HG03521 (cell line): Measurements from ENCODE around the gene POLA1.
"Not testable (repeated sequence)": the region's sequence is repeated elsewhere in the genome, so short reads cannot be mapped to it uniquely, and the experiment has no call there.

Experiments used
- ATAC-seq: cut with Tn5 transposase; IDR thresholded peaks from one replicate; pipeline ENCODE4 v1.9.1; 2021; ENCODE audit warnings: mild to moderate bottlenecking, moderate library complexity; ENCODE audit not compliant: unreplicated experiment

Gene POLA1

GRCh38 chrX:24777660-24778059 lies 83.9 kb downstream of the POLA1 start:
- peak; percentile 92 for ATAC-seq

DNA sequence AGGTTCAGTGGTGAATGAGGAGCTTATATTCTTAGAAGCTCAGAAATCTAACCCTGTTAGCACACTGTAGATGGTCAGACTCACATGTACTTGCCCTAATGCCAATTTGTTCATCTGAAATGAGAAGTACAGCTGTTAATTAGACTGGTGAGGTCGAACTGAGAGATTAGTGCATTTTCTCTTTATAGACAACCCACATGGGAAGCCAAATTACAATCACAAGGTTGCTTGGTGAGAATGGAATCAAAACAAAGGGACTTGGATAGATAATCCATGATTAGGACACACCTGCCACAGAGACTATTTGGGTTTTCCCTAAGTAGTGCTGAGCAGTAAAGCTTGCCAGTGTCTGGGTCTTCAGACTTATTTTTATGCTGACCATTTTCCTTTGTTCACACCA lies 88.3 kb downstream of the POLA1 start:
- ATAC-seq, result no peak

DNA sequence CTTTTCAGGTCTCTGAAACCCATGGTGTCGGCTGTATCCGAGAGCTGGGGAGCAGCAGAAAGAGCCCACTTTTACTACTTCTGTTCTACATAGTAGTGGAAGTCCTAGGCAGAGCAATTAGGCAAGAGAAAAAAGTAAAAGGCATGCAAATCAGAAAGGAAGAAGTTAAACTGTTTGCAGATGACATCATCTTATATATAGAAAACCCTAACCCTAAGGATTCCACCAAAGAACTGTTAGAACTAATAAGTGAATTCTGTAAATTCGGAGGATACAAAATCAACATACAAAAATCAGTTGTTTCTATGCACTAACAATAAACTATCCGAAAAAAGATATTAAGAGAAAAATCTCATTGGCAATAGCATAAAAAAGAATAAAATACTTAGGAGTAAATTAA lies 95.3 kb downstream of the POLA1 start:
- ATAC-seq, result no peak

DNA sequence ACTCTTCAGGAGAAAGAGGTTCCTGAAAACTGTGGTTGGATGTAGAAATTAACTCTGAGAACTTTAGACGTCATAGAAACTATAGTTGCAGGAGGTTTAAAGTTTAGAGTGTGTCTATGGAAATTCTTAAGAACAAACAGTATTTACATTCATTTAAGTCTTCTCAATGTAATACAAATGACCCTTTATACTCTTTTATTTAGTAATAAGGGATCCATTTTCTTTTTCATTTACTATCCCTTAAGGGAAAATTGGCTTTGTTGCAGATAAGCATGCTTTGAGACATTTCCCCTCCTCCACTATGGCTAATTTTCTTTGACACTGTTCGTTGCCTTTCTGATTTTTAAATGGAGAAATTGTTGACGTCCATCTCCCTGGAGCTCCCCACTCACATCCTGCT lies 96.4 kb downstream of the POLA1 start:
- ATAC-seq, result no peak

DNA sequence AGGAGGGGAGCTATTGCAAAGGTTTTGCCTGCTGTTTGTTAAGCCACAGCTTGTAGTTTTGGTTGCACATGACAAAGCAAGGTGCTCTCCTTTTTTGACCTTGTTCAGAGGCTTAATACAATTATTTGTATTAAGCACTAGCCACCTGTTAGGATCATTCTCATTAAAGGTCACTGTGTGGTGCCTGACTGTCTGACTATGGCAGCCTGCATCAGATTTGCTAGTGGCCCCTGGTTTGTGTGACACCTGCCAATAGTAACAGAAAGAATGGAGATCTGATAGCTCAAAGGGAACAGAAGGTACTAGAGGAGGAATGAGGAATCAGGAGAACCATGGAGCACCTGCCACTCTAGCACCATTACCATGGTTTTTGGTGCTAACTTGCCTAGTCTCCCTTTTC lies 102.5 kb downstream of the POLA1 start:
- no peak for ATAC-seq

DNA sequence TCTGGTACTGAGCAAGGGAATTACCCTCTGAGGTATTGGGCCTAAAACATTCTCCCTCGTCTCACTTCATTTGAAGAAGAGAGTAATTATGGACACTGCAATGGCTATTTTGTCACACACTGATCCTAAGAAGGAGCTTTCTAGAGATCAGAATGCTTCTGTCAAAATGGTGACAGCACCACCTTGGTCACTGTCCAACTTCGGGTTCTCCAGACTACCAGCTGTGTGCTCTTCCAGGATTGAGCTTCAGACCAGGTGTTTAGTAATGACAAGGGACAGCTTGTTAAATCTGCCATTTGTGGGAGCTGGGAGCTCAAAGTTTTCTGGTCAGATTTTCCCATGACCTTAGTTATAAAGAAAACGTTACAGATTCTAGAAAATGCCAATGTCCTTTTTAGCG lies 105.4 kb downstream of the POLA1 start:
- ATAC-seq, result no peak

- ATAC-seq, result no peak
Measured at GRCh38 chrX:24799565-24799964, 105.8 kb downstream of the POLA1 start.

GRCh38 chrX:24805201-24805600 lies 111.5 kb downstream of the POLA1 start:
- ATAC-seq, result no peak

DNA sequence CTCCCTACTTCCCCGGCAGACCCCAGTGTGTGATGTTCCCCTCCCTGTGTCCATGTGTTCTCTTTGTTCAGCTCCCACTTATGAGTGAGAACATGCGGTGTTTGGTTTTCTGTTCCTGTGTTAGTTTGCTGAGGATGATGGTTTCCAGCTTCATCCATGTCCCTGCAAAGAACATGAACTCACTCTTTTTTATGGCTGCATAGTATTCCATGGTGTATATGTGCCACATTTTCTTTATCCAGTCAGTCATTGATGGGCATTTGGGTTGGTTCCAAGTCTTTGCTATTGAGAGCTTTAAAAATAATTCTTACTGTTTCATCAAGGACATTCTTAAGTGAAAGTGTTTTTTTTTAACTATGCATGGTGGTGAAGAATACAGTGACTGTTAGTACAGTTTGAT lies 126.1 kb downstream of the POLA1 start:
- not testable (repeated sequence) for ATAC-seq

DNA sequence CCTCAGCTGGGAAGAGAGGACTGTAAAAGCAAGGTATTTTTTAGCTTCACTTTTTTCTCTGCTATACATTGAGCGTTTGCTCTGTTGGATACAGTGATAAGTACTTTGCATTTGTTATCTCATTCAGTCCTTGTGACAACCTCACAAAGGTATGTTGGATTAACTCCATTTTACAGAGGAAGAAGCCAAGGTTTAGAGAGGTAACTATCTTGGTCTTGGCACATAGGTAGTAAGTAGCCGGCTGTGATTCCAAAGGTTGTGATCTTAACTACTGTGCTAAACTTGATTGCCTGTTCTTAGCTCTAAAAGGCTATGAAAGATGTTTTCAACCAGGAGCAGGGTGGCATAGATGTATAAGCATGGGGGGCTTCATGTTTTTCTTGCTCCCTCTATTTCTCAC lies 134.4 kb downstream of the POLA1 start:
- no peak for ATAC-seq

- no peak for ATAC-seq
Measured at GRCh38 chrX:24828600-24828999, 134.9 kb downstream of the POLA1 start.

- no peak for ATAC-seq
Measured at GRCh38 chrX:24833695-24834094, 140.0 kb downstream of the POLA1 start.

DNA sequence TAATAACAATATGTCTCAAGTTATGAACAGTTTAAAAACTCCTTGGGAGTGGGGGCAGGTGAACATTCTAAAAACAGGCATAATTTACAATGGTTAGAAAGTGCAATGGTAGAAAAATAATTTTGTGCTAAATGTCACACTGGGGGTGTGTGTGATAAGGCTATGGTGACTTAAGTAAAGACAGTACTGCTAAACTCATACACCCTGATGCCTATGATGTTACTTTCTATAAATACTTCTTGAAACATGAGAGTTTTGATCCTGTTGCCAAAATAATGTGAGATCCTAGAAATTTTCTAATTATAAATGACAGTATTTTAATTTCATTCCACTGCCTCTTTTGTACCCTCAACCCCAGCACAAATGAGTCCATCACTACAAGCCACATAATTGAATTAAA lies 144.2 kb downstream of the POLA1 start:
- ATAC-seq, result no peak

DNA sequence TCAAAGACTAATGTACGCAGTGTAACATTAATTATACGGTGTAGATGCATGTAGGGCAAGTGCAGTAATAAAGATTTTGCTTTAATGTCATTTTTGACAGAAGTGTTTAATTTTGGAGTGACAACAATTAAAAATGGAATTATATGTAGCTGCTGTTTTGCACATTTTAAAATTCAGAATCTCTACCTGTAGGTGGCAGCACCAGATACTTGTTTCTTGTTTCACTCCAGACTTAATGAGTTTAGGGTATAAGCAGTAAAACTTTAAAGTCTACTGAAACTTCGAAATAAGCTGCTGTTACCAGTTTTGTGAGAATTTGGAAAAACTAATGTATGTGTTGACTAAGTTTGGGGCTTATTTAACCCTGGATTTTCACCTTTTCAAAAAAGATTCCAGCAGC lies 144.9 kb downstream of the POLA1 start:
- no peak for ATAC-seq

- ATAC-seq, result no peak
Measured at GRCh38 chrX:24839331-24839730, 145.6 kb downstream of the POLA1 start.

DNA sequence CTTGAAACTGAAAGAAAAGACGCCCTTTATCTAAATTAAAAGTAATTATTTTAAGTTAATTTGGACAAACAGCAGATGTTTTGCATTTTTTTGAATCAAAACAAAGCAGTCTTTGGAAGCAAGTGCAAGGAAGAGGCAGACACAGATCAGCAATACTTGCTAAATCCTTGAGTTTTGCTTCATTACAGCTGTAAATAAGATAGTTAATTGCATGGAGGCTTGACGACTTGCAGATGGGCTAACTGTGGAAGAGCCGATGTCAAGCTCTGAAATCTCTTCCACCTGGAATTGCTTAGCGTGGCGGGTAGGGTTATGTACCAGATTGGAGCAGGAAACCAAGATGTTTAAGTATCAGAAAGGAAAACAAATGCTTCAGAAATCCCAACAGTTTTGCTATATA lies 148.8 kb downstream of the POLA1 start:
- no peak for ATAC-seq

DNA sequence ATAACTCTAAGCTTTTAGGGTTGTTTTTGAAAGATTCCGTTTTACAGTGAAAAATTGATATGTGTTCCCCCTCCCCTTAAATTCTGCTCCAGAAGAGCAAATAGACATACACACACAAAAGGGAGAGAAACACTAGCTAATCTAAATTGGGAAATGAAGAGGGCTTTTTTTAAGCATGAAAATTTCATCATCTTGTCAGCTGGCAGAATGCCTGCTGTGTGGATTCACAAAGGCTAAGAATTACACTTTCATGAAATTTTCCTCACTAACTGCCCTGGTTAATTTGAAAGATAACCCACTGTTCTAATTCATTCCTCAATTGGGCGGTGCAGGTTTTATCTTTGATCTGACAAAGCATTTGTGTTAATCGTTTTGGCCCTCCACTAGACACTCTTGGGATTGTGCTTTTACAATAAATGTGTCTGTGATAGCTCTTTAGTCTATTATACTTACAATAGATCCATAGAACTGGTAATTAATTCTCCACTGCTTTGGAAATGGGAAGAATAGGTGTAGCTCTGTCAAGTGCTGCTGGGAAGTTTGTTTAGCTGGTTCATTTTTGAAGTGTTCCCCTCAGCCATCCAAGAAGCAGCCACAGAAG lies 152.9 kb downstream of the POLA1 start:
- no peak for ATAC-seq

DNA sequence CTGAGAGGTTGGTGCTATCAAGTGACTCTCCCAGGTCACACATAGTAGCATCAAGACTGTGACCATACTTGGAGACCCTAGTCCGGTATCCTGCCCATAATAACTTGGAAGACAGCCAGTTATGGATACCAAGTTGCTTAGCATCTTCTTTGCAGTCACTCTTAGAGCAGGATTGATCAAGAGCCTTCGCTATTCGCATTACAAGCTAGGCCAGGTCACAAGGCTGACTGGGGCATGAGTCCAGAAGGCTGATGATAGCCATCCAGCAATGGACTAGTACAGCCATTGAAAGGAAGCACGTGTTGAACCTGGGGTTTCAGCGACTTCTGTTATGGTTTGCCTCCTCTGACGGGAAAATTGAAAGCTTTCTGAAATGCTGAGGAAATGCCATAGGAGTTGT lies 157.6 kb downstream of the POLA1 start:
- no peak for ATAC-seq

GRCh38 chrX:24851780-24852179 lies 158.1 kb downstream of the POLA1 start:
- ATAC-seq, result no peak

- ATAC-seq, result no peak
Measured at GRCh38 chrX:24858004-24858746, 164.5 kb downstream of the POLA1 start.

DNA sequence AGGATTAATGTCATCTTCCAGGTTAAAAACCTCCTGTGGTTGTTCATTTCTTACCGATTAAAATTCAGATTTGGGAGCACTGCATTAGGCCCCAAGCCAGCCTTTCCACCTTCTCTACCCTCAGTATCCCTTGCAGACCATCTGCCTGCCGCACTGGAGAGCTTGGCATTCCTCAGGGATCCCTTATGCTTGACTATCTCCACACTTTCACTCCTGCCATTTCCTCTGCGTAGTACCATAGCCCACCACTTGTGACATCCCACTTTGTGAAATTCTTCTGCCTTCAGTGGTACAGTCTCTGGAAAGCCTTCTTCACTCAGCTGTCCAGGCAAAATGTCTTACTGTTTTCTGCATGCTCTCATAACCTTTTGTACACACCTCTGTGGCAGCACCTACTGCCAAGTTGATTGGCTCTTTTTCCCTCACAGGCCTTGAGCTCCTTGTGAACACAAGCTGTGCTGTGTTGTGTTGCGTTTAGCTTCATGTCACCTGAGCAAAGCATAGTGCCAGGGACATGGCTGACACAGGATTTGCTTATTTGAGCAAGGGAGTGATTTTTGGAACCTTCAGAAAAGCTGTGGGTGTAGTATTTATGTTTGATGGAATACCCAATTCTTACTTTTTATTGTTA lies 165.6 kb downstream of the POLA1 start:
- no peak for ATAC-seq

DNA sequence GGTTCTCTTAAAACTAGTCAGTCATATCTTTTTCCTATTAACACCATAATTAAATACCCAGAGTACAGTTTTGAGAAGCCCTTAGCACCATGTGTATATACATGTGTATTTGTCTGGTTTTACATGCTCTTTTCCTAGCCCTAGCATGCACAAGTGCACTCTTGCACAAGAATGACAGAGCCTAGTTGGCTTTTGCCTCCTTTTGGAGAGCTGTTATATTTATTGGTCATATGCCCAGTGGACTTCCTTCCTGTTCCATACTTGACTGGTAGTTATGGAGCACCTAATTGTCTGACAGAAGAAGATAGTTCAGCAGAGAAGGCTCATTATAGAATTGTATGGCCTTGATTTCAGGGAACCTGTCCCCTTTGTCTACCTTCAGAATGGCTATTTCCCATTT lies 166.4 kb downstream of the POLA1 start:
- no peak for ATAC-seq
